Measurements from ENCODE around the gene RCC2.

DNA sequence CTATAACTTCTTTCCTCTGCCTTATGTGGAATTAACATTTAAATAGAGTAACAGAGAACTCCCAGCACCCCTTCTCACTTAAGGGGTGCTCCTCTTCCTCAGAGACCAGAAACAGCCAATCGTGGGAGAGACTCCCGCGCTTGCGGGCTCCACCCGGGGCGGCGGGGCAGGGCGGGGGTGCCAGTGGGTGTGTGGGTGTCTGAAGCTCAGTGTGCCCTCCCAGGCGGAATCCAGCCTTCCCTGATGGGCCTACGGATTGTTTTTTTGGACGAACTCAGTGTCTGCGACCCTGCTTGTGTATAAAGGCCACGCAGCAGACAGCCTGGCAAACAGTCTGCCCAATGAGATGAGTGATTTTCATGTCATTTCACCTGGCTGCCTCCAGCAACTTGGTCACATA is 6.2 kb downstream of the RCC2 start:
- TF ChIP-seq RAD21 (IDR thresholded peaks at IDR 0.05) (no peak), HNF4A (conservative IDR thresholded peaks at IDR 0.05) (no peak), YY1 (IDR thresholded peaks at IDR 0.05) (no peak), TAF1 (conservative IDR thresholded peaks at IDR 0.05) (no peak), REST (IDR thresholded peaks at IDR 0.05) (no peak), ATF3 (IDR thresholded peaks at IDR 0.05) (no peak), GABPA (IDR thresholded peaks at IDR 0.05 in 1 of 2, conservative IDR thresholded peaks at IDR 0.05 in 1 of 2) (no peak), JUND (IDR thresholded peaks at IDR 0.05) (no peak), SP1 (IDR thresholded peaks at IDR 0.05) (no peak)
- TF ChIP-seq, protein P1, sequence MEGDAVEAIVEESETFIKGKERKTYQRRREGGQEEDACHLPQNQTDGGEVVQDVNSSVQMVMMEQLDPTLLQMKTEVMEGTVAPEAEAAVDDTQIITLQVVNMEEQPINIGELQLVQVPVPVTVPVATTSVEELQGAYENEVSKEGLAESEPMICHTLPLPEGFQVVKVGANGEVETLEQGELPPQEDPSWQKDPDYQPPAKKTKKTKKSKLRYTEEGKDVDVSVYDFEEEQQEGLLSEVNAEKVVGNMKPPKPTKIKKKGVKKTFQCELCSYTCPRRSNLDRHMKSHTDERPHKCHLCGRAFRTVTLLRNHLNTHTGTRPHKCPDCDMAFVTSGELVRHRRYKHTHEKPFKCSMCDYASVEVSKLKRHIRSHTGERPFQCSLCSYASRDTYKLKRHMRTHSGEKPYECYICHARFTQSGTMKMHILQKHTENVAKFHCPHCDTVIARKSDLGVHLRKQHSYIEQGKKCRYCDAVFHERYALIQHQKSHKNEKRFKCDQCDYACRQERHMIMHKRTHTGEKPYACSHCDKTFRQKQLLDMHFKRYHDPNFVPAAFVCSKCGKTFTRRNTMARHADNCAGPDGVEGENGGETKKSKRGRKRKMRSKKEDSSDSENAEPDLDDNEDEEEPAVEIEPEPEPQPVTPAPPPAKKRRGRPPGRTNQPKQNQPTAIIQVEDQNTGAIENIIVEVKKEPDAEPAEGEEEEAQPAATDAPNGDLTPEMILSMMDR (IDR thresholded peaks at IDR 0.05; ENCODE audit: low read depth, low read length, missing input control) = no peak
- TF ChIP-seq, protein P2, sequence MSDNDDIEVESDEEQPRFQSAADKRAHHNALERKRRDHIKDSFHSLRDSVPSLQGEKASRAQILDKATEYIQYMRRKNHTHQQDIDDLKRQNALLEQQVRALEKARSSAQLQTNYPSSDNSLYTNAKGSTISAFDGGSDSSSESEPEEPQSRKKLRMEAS (IDR thresholded peaks at IDR 0.05) = no peak
